GM18519 (cell line): ENCODE results near the gene HLA-DPA1.

Source experiments
- ATAC-seq: cut with Tn5 transposase; IDR thresholded peaks from one replicate; pipeline ENCODE4 v1.9.1; 2021; ENCODE audit warnings: mild to moderate bottlenecking, moderate library complexity; ENCODE audit not compliant: unreplicated experiment, low FRiP score

HLA-DPA1 gene

GRCh38 chr6:33019372-33019771, 54.1 kb downstream of the HLA-DPA1 start:
- ATAC-seq = no peak

GRCh38 chr6:33018904-33019303, 54.5 kb downstream of the HLA-DPA1 start:
- peak; percentile 59 for ATAC-seq

- ATAC-seq = no peak
Measured at GRCh38 chr6:33018418-33018817, 55.0 kb downstream of the HLA-DPA1 start.

- no peak for ATAC-seq
Measured at GRCh38 chr6:33017694-33018353, 55.6 kb downstream of the HLA-DPA1 start.

- ATAC-seq = no peak
Measured at GRCh38 chr6:33017018-33017417, 56.4 kb downstream of the HLA-DPA1 start.

- no peak for ATAC-seq
Measured at GRCh38 chr6:33015798-33016197, 57.7 kb downstream of the HLA-DPA1 start.

GRCh38 chr6:33014841-33015634, 58.4 kb downstream of the HLA-DPA1 start:
- no peak for ATAC-seq
